ENCODE results near the gene TMEM185B. TPM values are rescaled to one million over a fixed set of nuclear protein-coding genes. Genes with fewer than 3 reads are reported as not detected.

Gene TMEM185B
- total and polyA plus RNA-seq, 2 of the 4 experiments (the other 2 are of a cell fraction), result 17.7 to 26.1 TPM

DNA sequence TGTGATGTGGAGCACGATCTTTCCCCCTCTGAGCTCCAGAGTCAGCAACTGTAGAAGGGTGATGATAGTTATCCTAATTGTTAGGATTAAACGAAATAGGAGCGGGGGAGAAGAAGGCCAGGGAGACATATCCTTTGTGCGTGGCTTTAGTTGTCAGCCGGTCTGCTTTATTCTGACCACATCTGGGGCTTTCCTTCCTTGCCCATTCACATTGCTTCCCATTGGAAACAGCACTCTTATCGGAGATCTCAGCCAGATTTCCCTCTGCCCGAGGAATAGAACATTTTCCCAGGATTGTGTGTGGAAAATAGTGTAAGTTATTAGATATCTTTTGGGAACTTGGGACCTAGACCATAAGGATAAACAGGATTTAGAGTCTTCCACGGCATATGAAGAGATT, 31.0 kb upstream of the TMEM185B start:
- H3K4me3 ChIP-seq (ENCODE audit: insufficient read depth, low read depth, low read length), result peak overlapping the region; percentile 74
- H2BK20ac ChIP-seq (ENCODE audit: low read depth, low read length), result no peak overlapping the region
- H2BK5ac ChIP-seq (ENCODE audit: low read depth, low read length, poor library complexity, severe bottlenecking), result no peak overlapping the region
- dilution Hi-C loops (cut with HindIII; ENCODE audit: low sequenced_read_pairs, unreplicated experiment), result no loop called here
- no peak overlapping the region for H3K14ac ChIP-seq (replicated peaks; ENCODE audit: low read depth, low read length)
- intact Hi-C loops (cut with micrococcal nuclease), result loop anchor here (5.0 kb wide), 1 partner anchor 423 kb away; no protein-coding TSS in a partner anchor
- peaks cover 4 to 52% of the 10 kb centered on the region in 2 experiments for H3K79me1 ChIP-seq (ENCODE audit: low read depth in 1 of 2, low read length in 2 of 2)
- DNase-seq (peak; percentile 25), ATAC-seq (ENCODE audit: low read depth) (no peak)
- no peaks in the 10 kb centered on the region for H3K36me3 ChIP-seq (ENCODE audit: control insufficient read depth, insufficient read depth, low read length)
- H3K23ac ChIP-seq (ENCODE audit: low read depth, low read length), result peak overlapping the region; percentile 91
- H3K4ac ChIP-seq (ENCODE audit: low read depth, low read length), result no peak overlapping the region
- H2AFZ ChIP-seq (replicated peaks; ENCODE audit: low read length, poor library complexity), result no peak overlapping the region
- TF ChIP-seq BHLHE40 (IDR thresholded peaks at IDR 0.05; ENCODE audit: low read depth, low read length) (no peak), RAD21 (IDR thresholded peaks at IDR 0.05; ENCODE audit: low read length) (no peak), POLR2A (IDR thresholded peaks at IDR 0.05; ENCODE audit: low read depth, low read length) (no peak), CHD1 (IDR thresholded peaks at IDR 0.05; ENCODE audit: low read depth, low read length) (no peak), MXI1 (IDR thresholded peaks at IDR 0.05; ENCODE audit: borderline replicate concordance, low read depth, low read length) (no peak)
- TF ChIP-seq, protein P1, sequence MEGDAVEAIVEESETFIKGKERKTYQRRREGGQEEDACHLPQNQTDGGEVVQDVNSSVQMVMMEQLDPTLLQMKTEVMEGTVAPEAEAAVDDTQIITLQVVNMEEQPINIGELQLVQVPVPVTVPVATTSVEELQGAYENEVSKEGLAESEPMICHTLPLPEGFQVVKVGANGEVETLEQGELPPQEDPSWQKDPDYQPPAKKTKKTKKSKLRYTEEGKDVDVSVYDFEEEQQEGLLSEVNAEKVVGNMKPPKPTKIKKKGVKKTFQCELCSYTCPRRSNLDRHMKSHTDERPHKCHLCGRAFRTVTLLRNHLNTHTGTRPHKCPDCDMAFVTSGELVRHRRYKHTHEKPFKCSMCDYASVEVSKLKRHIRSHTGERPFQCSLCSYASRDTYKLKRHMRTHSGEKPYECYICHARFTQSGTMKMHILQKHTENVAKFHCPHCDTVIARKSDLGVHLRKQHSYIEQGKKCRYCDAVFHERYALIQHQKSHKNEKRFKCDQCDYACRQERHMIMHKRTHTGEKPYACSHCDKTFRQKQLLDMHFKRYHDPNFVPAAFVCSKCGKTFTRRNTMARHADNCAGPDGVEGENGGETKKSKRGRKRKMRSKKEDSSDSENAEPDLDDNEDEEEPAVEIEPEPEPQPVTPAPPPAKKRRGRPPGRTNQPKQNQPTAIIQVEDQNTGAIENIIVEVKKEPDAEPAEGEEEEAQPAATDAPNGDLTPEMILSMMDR (conservative IDR thresholded peaks at IDR 0.05; ENCODE audit: low read depth, low read length), result no peak
- H2BK120ac ChIP-seq (ENCODE audit: low read depth, low read length), result no peak overlapping the region
- no peak overlapping the region for H3K27ac ChIP-seq (ENCODE audit: insufficient read depth, low read length)
- H4K8ac ChIP-seq (ENCODE audit: low read depth in 2 of 2, low read length in 2 of 2), result no peak overlapping the region
- no peak overlapping the region for H4K91ac ChIP-seq (ENCODE audit: insufficient read depth, low read depth, low read length)
- no peak overlapping the region for H3K9ac ChIP-seq (ENCODE audit: low read depth, low read length)
- H3K18ac ChIP-seq (ENCODE audit: low read depth, low read length), result no peak overlapping the region
- peaks cover 14% of the 10 kb centered on the region; the same call in 1 of the 2 replicates for H3K9me1 ChIP-seq (ENCODE audit: insufficient read depth, low read length)
- H3K27me3 ChIP-seq (ENCODE audit: control insufficient read depth, insufficient read depth, low read length), result peaks cover 9% of the 10 kb centered on the region; the same call in 1 of the 2 replicates
- CTCF ChIA-PET, result no interaction called here
- peaks cover 5% of the 10 kb centered on the region; the same call in 1 of the 2 replicates for H3K4me1 ChIP-seq (ENCODE audit: control insufficient read depth, insufficient read depth, low read length)
- H2AK5ac ChIP-seq (ENCODE audit: low read depth, low read length), result no peak overlapping the region
- no peak overlapping the region for H4K5ac ChIP-seq (ENCODE audit: low read depth, low read length)
- no CpG with 5 or more reads among the region's 8 CpGs for WGBS, 2 experiments (ENCODE audit: extremely low coverage in 2 of 2, insufficient read length in 1 of 2)
- no peak overlapping the region for H2BK15ac ChIP-seq (ENCODE audit: low read depth, low read length)
- no peak overlapping the region for H2AK9ac ChIP-seq (replicated peaks; ENCODE audit: low read depth, low read length, poor library complexity)
- TSS peak; percentile 28 for BruUV-seq (replicated peaks)
- in situ Hi-C loops (cut with MboI; ENCODE audit: low sequenced_read_pairs), result no loop called here
- H4K20me1 ChIP-seq (ENCODE audit: insufficient read depth, low read length), result peaks cover 42% of the 10 kb centered on the region
- no peak overlapping the region for H3K56ac ChIP-seq (ENCODE audit: extremely low read depth, insufficient read depth, low read length)
- POLR2A ChIA-PET (ENCODE audit: unreplicated experiment), result no interaction called here
- peak overlapping the region; percentile 93 for H3K4me2 ChIP-seq (ENCODE audit: low read depth, low read length)
- H3K9me3 ChIP-seq (ENCODE audit: control insufficient read depth, insufficient read depth, low read length), result no peaks in the 10 kb centered on the region

All from IMR-90 (cell line).